Measurements from ENCODE around the gene LRRC1.

Gene LRRC1

GRCh38 chr6:53795340-53795701 lies 516 bp downstream of the LRRC1 start:
- peak overlapping the region; percentile 86 for H3K27ac ChIP-seq
- no peak for DNase-seq (ENCODE audit: low spot score)
- ChIA-PET POLR2A (ENCODE audit: low non-redundant PET) (interaction anchor here (0.5 to 1.8 kb wide), 2 partner anchors 132 to 161 kb away, joined by 3 to 10 read pairs; no protein-coding TSS in a partner anchor), CTCF (interaction anchor here (0.6 to 2.8 kb wide), 6 partner anchors 61 to 259 kb away, joined by 3 to 23 read pairs (median 4); no protein-coding TSS in a partner anchor)
- TF ChIP-seq CTCF (conservative IDR thresholded peaks at IDR 0.05; ENCODE audit: low read depth): no peak

- no peak for TF ChIP-seq CTCF (conservative IDR thresholded peaks at IDR 0.05; ENCODE audit: low read depth)
- CTCF ChIA-PET: interaction anchor here (0.6 to 2.8 kb wide), 5 partner anchors 61 to 260 kb away, joined by 3 to 13 read pairs (median 3); no protein-coding TSS in a partner anchor
- peak overlapping the region; percentile 3; the same call in 1 of the 2 replicates for H3K27ac ChIP-seq
- POLR2A ChIA-PET (ENCODE audit: low non-redundant PET): no interaction called here
- peak; percentile 40 for DNase-seq (ENCODE audit: low spot score)
Measured at GRCh38 chr6:53795702-53796450, 1.1 kb downstream of the LRRC1 start.

GRCh38 chr6:53796451-53796780 lies 1.6 kb downstream of the LRRC1 start:
- no peak for TF ChIP-seq CTCF (conservative IDR thresholded peaks at IDR 0.05; ENCODE audit: low read depth)
- POLR2A ChIA-PET (ENCODE audit: low non-redundant PET): no interaction called here
- 0 out of 2 replicates have a peak overlapping the region, but pooled peaks have one; percentile 3 for H3K27ac ChIP-seq
- DNase-seq (ENCODE audit: low spot score): no peak
- CTCF ChIA-PET: interaction anchor here (0.6 to 2.8 kb wide), 3 partner anchors 61 to 250 kb away, joined by 3 to 13 read pairs (median 4); no protein-coding TSS in a partner anchor

GRCh38 chr6:53796791-53797190 lies 2.0 kb downstream of the LRRC1 start:
- ChIA-PET CTCF (interaction anchor here (0.6 to 2.8 kb wide), 5 partner anchors 61 to 250 kb away, joined by 3 to 13 read pairs (median 3); no protein-coding TSS in a partner anchor), POLR2A (ENCODE audit: low non-redundant PET) (no interaction called here)
- TF ChIP-seq CTCF (conservative IDR thresholded peaks at IDR 0.05; ENCODE audit: low read depth): no peak
- DNase-seq (ENCODE audit: low spot score): no peak
- H3K27ac ChIP-seq: no peak overlapping the region

- no peak overlapping the region for H3K27ac ChIP-seq
- TF ChIP-seq CTCF (conservative IDR thresholded peaks at IDR 0.05; ENCODE audit: low read depth): no peak
- DNase-seq (ENCODE audit: low spot score): no peak
- ChIA-PET CTCF (interaction anchor here (0.6 to 2.8 kb wide), 5 partner anchors 61 to 251 kb away, joined by 3 to 13 read pairs (median 3); no protein-coding TSS in a partner anchor), POLR2A (ENCODE audit: low non-redundant PET) (no interaction called here)
Measured at GRCh38 chr6:53797304-53797703, 2.5 kb downstream of the LRRC1 start.

GRCh38 chr6:53799340-53799739 lies 4.5 kb downstream of the LRRC1 start:
- no peak overlapping the region for H3K27ac ChIP-seq
- CTCF ChIA-PET: no interaction called here
- TF ChIP-seq CTCF (conservative IDR thresholded peaks at IDR 0.05; ENCODE audit: low read depth): no peak
- no peak for DNase-seq (ENCODE audit: low spot score)
- POLR2A ChIA-PET (ENCODE audit: low non-redundant PET): no interaction called here
